ENCODE data around the gene SHISA8.

DNA sequence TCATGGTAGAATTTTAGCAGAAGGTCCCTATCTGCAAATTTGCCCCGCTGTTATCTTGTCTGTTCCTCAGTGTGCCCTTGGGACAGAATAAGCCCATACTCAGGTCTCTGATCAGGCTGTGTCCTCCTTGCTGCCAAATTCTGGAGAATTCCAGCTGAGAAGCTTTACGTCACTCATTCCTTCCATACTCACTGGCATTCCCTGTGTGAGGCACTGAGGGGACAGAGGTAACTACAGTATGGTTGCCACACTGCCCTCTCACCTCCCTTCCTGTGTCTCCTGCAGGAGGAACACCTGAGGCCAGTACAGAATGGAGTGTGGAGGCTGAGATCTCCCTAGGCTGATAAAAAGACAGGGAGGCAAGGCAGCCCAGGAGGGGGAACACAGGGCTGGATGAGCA, 31.5 kb downstream of the SHISA8 start:
- TF ChIP-seq POLR2AphosphoS5 (IDR thresholded peaks at IDR 0.05; ENCODE audit: low read depth, low read length), result no peak
- TF ChIP-seq, protein P1, sequence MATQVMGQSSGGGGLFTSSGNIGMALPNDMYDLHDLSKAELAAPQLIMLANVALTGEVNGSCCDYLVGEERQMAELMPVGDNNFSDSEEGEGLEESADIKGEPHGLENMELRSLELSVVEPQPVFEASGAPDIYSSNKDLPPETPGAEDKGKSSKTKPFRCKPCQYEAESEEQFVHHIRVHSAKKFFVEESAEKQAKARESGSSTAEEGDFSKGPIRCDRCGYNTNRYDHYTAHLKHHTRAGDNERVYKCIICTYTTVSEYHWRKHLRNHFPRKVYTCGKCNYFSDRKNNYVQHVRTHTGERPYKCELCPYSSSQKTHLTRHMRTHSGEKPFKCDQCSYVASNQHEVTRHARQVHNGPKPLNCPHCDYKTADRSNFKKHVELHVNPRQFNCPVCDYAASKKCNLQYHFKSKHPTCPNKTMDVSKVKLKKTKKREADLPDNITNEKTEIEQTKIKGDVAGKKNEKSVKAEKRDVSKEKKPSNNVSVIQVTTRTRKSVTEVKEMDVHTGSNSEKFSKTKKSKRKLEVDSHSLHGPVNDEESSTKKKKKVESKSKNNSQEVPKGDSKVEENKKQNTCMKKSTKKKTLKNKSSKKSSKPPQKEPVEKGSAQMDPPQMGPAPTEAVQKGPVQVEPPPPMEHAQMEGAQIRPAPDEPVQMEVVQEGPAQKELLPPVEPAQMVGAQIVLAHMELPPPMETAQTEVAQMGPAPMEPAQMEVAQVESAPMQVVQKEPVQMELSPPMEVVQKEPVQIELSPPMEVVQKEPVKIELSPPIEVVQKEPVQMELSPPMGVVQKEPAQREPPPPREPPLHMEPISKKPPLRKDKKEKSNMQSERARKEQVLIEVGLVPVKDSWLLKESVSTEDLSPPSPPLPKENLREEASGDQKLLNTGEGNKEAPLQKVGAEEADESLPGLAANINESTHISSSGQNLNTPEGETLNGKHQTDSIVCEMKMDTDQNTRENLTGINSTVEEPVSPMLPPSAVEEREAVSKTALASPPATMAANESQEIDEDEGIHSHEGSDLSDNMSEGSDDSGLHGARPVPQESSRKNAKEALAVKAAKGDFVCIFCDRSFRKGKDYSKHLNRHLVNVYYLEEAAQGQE (IDR thresholded peaks at IDR 0.05; ENCODE audit: insufficient read depth in 1 of 2, low read depth in 2 of 2, low read length in 2 of 2), result no peak
- no peak for TF ChIP-seq TAF1 (IDR thresholded peaks at IDR 0.05; ENCODE audit: borderline replicate concordance, insufficient read depth, low read length)

Measured in PFSK-1 (cell line).